GM23248 (cell line): ENCODE results near the gene SOX21. TPM values are rescaled to one million over a fixed set of nuclear protein-coding genes. Genes with fewer than 3 reads are reported as not detected.

ENCODE experiments used
- DNase-seq: peaks from one replicate; pipeline ENCODE4 v3.0.0-alpha.2; 2015
- H2AFZ ChIP-seq: fragments of 200-600 bp; sonication (generic); 2 replicates; pipeline ENCODE4 v1.6.1; 2016; ENCODE audit warnings: antibody characterized with exemption
- H3F3A ChIP-seq: fragments of 200-600 bp; sonication (generic); 2 replicates; pipeline ENCODE4 v1.6.1; 2016; ENCODE audit warnings: mild to moderate bottlenecking, antibody characterized with exemption, mixed run types; ENCODE audit not compliant: insufficient read depth
- H3K27ac ChIP-seq: fragments of 200-600 bp; sonication (generic); 2 replicates; pipeline ENCODE4 v1.5.1; 2016; ENCODE audit warnings: mild to moderate bottlenecking
- H3K27me3 ChIP-seq: fragments of 200-600 bp; sonication (generic); replicated peaks from 2 replicates; pipeline ENCODE4 v1.6.1; 2016; ENCODE audit warnings: mild to moderate bottlenecking; ENCODE audit not compliant: insufficient read depth
- H3K36me3 ChIP-seq: fragments of 200-600 bp; sonication (generic); 2 replicates; pipeline ENCODE4 v1.6.1; 2016; ENCODE audit warnings: low read depth, mild to moderate bottlenecking
- H3K4me1 ChIP-seq: fragments of 200-600 bp; sonication (generic); 2 replicates; pipeline ENCODE4 v1.6.1; 2016; ENCODE audit warnings: mild to moderate bottlenecking; ENCODE audit not compliant: insufficient read depth
- H3K4me2 ChIP-seq: fragments of 200-600 bp; sonication (generic); one replicate; pipeline ENCODE4 v1.6.1; 2016; ENCODE audit warnings: mild to moderate bottlenecking; ENCODE audit not compliant: unreplicated experiment
- H3K4me3 ChIP-seq: fragments of 200-600 bp; sonication (generic); 2 replicates; pipeline ENCODE4 v1.5.1; 2016; ENCODE audit warnings: mild to moderate bottlenecking
- H3K79me2 ChIP-seq: fragments of 200-600 bp; sonication (generic); 2 replicates; pipeline ENCODE4 v1.6.1; 2016; ENCODE audit warnings: mild to moderate bottlenecking; ENCODE audit not compliant: insufficient read depth
- H3K9ac ChIP-seq: fragments of 200-600 bp; sonication (generic); 2 replicates; pipeline ENCODE4 v1.6.1; 2016; ENCODE audit warnings: mild to moderate bottlenecking
- H3K9me2 ChIP-seq: fragments of 200-600 bp; sonication (generic); 2 replicates; pipeline ENCODE4 v1.6.1; 2016; ENCODE audit warnings: mixed run types, mild to moderate bottlenecking, moderate library complexity; ENCODE audit not compliant: insufficient read depth
- H3K9me3 ChIP-seq: fragments of 200-600 bp; sonication (generic); one replicate; pipeline ENCODE4 v1.6.1; 2017; ENCODE audit warnings: low read depth
- H4K20me1 ChIP-seq: fragments of 200-600 bp; sonication (generic); 2 replicates; pipeline ENCODE4 v1.6.0; 2016; ENCODE audit not compliant: insufficient read depth
- EZH2 ChIP-seq: fragments of 200-600 bp; sonication (generic); IDR thresholded peaks from 2 replicates; pipeline ENCODE4 v1.6.1; 2018; ENCODE audit warnings: antibody characterized with exemption, mild to moderate bottlenecking; ENCODE audit not compliant: insufficient read depth, poor library complexity, severe bottlenecking
- EZH2phosphoT487 ChIP-seq: fragments of 200-600 bp; sonication (generic); IDR thresholded peaks from 2 replicates; pipeline ENCODE4 v1.6.1; 2018; ENCODE audit warnings: antibody characterized with exemption, moderate library complexity, mild to moderate bottlenecking, low read depth; ENCODE audit not compliant: insufficient read depth
- WGBS, 2 experiments: methylation state at CpG; one replicate each; pipeline ENCODE4 v1.1.6; 2015 to 2017; ENCODE audit warnings: low lambda C conversion rate in 2 of 2, low coverage in 1 of 2; ENCODE audit errors: missing lambda C conversion rate in 2 of 2; 5-methylcytosine and 5-hydroxymethylcytosine counted together
- in situ Hi-C: fragments of 300-500 bp; cut with MboI; formaldehyde crosslinking; loops from 2 replicates; pipeline ENCODE4 v1.15.0; 2020
- polyA plus RNA-seq: library from polyadenylated mRNA; unstranded; fragments of >200 nt; fragmentation: Nextera tagmentation; extraction: Ambion mirVana; gene quantifications from 2 replicates; pipeline ENCODE4 v1.2.1, GENCODE V29; 2016
- total RNA-seq: library from RNA; depleted of rRNA; stranded (reverse); fragments of >200 nt; shearing (Covaris generic); gene quantifications from 2 replicates; pipeline ENCODE4 v1.2.3, GENCODE V29; 2014

Gene SOX21
- total and polyA plus RNA-seq, 2 experiments from 2014 or later, result not detected

DNA sequence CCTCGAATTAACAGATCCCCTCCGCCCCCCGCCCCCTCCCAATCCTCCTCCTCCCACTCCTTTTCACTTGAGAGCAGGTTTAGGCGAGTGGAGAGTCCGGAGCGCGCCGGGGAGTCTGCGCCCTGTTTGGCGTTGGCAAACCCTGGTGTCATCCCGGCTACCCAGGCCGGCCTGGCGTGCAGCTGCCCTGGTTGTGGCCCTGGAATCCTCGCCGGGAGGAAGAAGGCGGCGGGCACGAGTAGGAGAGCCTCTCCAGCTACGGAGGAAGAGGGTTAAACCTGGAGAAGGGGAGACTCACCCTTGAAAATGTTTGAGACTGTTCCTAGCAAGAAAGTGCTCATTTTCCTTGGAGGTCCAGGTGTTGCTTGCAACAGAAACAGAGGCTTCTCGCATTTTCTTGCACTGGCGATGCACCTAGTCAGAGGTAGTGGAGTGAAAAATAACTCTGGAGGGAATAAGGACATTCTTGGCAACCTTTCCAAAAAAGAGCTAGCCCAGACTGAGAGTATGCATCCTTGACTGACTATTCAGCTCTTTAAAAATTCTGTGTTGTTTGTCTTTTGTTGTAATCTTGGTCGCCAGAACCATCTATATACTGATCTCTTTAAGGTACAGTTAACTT, 1.3 kb upstream of the SOX21 start:
- no peak overlapping the region for H2AFZ ChIP-seq
- H3K36me3 ChIP-seq, result no peaks in the 10 kb centered on the region
- peaks cover 66% of the 10 kb centered on the region for H3K27me3 ChIP-seq
- H3K9ac ChIP-seq, result no peak overlapping the region
- H3K9me3 ChIP-seq, result no peaks in the 10 kb centered on the region
- no peaks in the 10 kb centered on the region for H3K9me2 ChIP-seq
- no peak overlapping the region for H3K4me3 ChIP-seq
- no peaks in the 10 kb centered on the region for H3F3A ChIP-seq
- in situ Hi-C loops, result no loop called here
- WGBS, 2 experiments, result 0 to 3% methylated on average over 18 to 22 of the region's 22 CpGs
- no peaks in the 10 kb centered on the region for H4K20me1 ChIP-seq
- TF ChIP-seq EZH2, result no peak
- no peak for TF ChIP-seq EZH2phosphoT487
- H3K4me2 ChIP-seq, result no peak overlapping the region
- DNase-seq, result no peak
- H3K27ac ChIP-seq, result no peak overlapping the region
- no peaks in the 10 kb centered on the region for H3K4me1 ChIP-seq
- no peaks in the 10 kb centered on the region for H3K79me2 ChIP-seq

DNA sequence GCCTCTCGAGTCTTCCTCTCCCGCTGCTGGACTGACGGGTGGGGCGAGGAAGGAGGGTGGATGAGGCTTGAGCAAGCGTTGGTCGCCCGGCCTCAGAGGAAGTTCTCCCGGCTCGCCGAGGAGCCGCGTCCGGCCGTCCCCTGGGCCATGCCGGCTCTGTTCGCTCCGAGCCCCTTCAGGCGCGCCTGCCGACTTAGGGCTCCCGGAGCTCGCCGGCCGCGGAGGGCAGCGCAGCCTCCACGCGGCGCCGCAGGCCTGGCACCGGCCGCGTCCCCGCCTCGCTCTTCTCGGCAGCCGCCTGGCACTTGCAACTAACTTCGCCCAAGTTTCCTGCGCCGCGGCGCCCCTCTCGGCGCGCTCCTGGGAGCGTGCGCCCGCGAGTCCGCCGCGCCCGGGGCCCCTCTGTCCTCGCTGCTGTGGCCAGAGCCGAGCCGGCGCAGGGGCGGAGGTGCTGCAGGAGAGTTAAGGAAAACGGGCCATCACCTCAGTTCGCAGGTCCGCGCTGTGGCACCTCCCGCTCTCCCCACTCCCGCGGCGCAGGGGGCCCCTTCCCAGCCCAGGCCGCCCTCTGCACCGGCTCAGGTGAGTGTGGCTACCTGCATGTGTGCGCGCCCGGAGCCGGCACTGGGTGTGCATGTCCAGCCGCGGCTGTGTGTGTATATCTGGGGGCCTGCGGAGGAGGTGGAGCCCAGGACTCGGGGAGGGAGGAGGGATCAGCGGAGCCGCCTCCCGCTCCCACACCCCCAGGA, 641 bp upstream of the SOX21 start:
- DNase-seq, result peak; percentile 70
- no peak for TF ChIP-seq EZH2phosphoT487
- TF ChIP-seq EZH2, result no peak
- Histone ChIP-seq H3K27me3 (peaks cover 73% of the 10 kb centered on the region), H2AFZ (no peak overlapping the region), H3K79me2 (no peaks in the 10 kb centered on the region), H3K9ac (no peak overlapping the region), H3K36me3 (no peaks in the 10 kb centered on the region), H3K9me2 (no peaks in the 10 kb centered on the region), H3K4me1 (no peaks in the 10 kb centered on the region), H3K9me3 (no peaks in the 10 kb centered on the region), H3K27ac (no peak overlapping the region), H3K4me3 (peak overlapping the region; percentile 47), H4K20me1 (no peaks in the 10 kb centered on the region), H3F3A (no peaks in the 10 kb centered on the region), H3K4me2 (peak overlapping the region; percentile 47)
- 1 to 3% methylated on average over 26 to 44 of the region's 79 CpGs for WGBS, 2 experiments
- in situ Hi-C loops, result no loop called here

DNA sequence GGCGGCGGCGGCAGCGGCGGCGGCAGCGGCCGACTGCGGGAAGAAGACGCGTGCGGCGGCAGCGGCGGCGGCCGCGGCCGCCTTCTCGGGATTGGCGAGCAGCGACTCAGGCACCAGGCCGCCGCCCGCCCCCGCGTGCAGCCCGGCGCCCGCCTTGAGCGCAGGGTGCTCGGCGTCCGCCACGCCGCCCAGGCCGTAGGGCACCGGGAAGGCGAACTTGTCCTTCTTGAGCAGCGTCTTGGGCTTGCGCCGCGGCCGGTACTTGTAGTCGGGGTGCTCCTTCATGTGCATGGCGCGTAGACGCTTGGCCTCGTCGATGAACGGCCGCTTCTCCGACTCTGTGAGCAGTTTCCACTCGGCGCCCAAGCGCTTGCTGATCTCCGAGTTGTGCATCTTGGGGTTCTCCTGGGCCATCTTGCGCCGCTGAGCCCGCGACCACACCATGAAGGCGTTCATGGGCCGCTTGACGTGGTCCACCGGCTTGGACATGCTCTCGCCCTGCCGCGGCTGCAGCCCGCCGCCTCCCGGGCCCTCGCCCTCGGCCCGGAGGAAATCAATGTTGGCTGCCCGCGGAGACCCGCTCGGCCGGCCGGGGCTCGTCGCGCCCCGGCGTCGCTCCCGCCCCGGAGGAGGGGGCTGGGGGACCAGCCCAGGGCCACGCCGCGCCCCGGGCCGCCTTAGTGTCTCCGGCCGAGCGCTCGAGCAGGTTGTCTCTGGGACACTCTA, 621 bp downstream of the SOX21 start:
- in situ Hi-C loops, result no loop called here
- Histone ChIP-seq H3K36me3 (no peaks in the 10 kb centered on the region), H3K9ac (no peak overlapping the region), H3F3A (no peaks in the 10 kb centered on the region), H3K79me2 (no peaks in the 10 kb centered on the region), H3K27ac (no peak overlapping the region), H3K4me2 (no peak overlapping the region), H3K4me3 (0 out of 2 replicates have a peak overlapping the region, but pooled peaks have one; percentile 10), H2AFZ (no peak overlapping the region), H3K4me1 (no peaks in the 10 kb centered on the region), H3K9me3 (no peaks in the 10 kb centered on the region), H3K9me2 (no peaks in the 10 kb centered on the region), H3K27me3 (peaks cover 84% of the 10 kb centered on the region), H4K20me1 (no peaks in the 10 kb centered on the region)
- peak; percentile 39 for DNase-seq
- TF ChIP-seq EZH2phosphoT487 (0 out of 2 replicates have a peak, but pooled peaks have one; percentile 56), EZH2 (peak; percentile 50)
- WGBS, 2 experiments, result 2 to 3% methylated on average over 77 to 82 of the region's 97 CpGs

DNA sequence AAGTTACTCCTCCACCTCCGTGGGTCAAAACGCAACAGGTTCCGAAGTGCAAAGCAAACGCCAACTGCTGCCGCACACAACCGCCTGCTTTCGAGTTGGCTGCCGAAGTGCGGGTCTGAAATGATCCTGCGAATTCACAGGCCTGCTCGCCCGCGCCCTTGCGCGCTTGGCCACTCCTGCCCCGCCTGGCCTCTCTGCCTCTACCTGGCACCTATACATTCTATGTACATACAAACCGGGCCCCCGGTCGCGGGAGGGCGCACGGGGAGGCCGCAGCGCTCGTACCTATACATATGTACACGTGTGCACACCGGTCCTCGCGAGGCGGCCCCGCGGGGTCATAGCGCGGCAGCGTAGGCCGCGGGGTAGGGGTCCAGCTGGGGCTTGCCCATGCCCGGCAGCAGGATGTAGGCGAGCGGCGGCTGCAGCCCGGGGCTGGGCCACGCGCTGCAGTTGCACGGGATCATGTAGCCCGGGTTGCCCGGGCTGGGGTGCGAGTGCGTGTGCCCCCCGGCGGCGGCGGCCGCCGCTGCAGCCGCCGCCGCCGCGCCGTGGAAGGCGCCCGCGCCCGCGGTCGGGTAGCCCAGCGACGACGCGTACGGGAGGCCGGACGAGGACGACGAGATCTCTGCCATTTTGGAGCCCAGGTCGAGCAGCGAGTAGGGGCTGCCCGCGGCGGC, 1.3 kb downstream of the SOX21 start:
- no peak overlapping the region for H3K9ac ChIP-seq
- no peaks in the 10 kb centered on the region for H3K79me2 ChIP-seq
- H3K9me2 ChIP-seq, result no peaks in the 10 kb centered on the region
- no peak overlapping the region for H3K4me2 ChIP-seq
- no peaks in the 10 kb centered on the region for H3K9me3 ChIP-seq
- H3K4me3 ChIP-seq, result no peak overlapping the region
- whole genome bisulfite sequencing, 2 experiments, result 9 to 12% methylated on average over 55 to 72 of the region's 81 CpGs
- H3K27ac ChIP-seq, result no peak overlapping the region
- no peaks in the 10 kb centered on the region for H3K36me3 ChIP-seq
- no peaks in the 10 kb centered on the region for H4K20me1 ChIP-seq
- H3K27me3 ChIP-seq, result peaks cover 85% of the 10 kb centered on the region
- TF ChIP-seq EZH2 (peak; percentile 85), EZH2phosphoT487 (no peak)
- no peak overlapping the region for H2AFZ ChIP-seq
- no peaks in the 10 kb centered on the region for H3F3A ChIP-seq
- in situ Hi-C loops, result no loop called here
- no peaks in the 10 kb centered on the region for H3K4me1 ChIP-seq
- peak; percentile 27 for DNase-seq
